Vagina (tissue), 2 donors: ENCODE measurements around the gene GJC1. TPM values are rescaled to one million over a fixed set of nuclear protein-coding genes. Genes with fewer than 3 reads are reported as not detected.
A peak's percentile ranks its signal among the peaks of the same experiment; 100 is the strongest.

Experiments used
- DNase-seq, 2 donors: peaks; one replicate each; pipeline ENCODE4 v3.0.0-alpha.2; 2017; ENCODE audit errors: extremely low spot score in 2 of 2
- H3K27ac ChIP-seq: fragments of 200-600 bp; sonication (generic); one replicate; pipeline ENCODE4 v1.5.1; 2019
- H3K27me3 ChIP-seq: fragments of 200-600 bp; sonication (generic); one replicate; pipeline ENCODE4 v1.5.1; 2019
- H3K36me3 ChIP-seq, 2 donors: fragments of 200-600 bp; sonication (generic); one replicate each; pipeline ENCODE4 v1.5.1; 2017 to 2019
- H3K4me1 ChIP-seq: fragments of 200-600 bp; sonication (generic); one replicate; pipeline ENCODE4 v1.5.1; 2019
- H3K4me3 ChIP-seq, 2 donors: fragments of 200-600 bp; sonication (generic); 1 replicate in 1 of 2; 2 replicates in 1 of 2; pipeline ENCODE4 v1.5.1; 2016 to 2019
- H3K9me3 ChIP-seq: fragments of 200-600 bp; sonication (generic); one replicate; pipeline ENCODE4 v1.5.1; 2019
- POLR2A ChIP-seq, 2 donors: fragments of 450-650 bp; IDR thresholded peaks; one replicate each; pipeline ENCODE4 v1.6.1; 2017; ENCODE audit warnings: antibody characterized with exemption in 2 of 2, mild to moderate bottlenecking in 2 of 2, moderate library complexity in 2 of 2
- POLR2AphosphoS5 ChIP-seq, 2 donors: sonication (generic); formaldehyde crosslinking; IDR thresholded peaks; one replicate each; pipeline ENCODE4 v1.9.0; 2017; ENCODE audit warnings: antibody characterized with exemption in 2 of 2, mild to moderate bottlenecking in 2 of 2, low read depth in 1 of 2; ENCODE audit not compliant: insufficient read depth in 1 of 2
- intact Hi-C: fragments of 100-400 bp; cut with DNase I; formaldehyde crosslinking; loops from one replicate; pipeline ENCODE4 v1.15.1; 2023
- total RNA-seq: library from RNA; depleted of rRNA; stranded (reverse); fragments of >200 nt; gene quantifications from one replicate; pipeline ENCODE4 v1.2.3, GENCODE V29; 2016
- TF ChIP-seq, protein P1 (sequence below), 3 experiments: fragments of 450-650 bp in 2 of 3; fragments of 200-600 bp in 1 of 3; sonication (generic) in 1 of 3; IDR thresholded peaks; one replicate each; pipeline ENCODE4 v1.5.1; 2017 to 2019; ENCODE audit warnings: antibody characterized with exemption in 3 of 3, mild to moderate bottlenecking in 2 of 3, moderate library complexity in 2 of 3

Gene GJC1
- total RNA-seq, 1 donor from 2014 or later, result 10.1 TPM

DNA sequence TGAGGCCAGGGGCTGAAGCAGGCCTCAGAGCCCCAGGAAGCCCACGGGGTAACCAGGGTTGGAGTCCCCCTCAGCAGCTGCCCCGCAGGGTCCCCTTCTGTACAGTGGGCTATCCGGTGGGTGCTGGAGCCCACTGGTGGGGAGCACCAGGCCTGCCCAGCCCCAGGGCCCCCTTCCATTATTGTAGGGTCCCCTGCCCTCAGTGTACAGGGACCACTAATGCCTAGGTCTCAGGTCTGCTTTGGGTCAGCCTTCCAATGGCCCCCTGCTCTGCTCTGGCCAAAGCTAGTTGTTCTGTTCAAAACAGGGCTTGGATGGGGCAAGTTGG, 70.2 kb downstream of the GJC1 start:
- H3K4me3 ChIP-seq, result peak overlapping the region in 1 of 2 donors; percentile 49
- intact Hi-C loops, result no loop called here
- no peaks in the 10 kb centered on the region for H3K9me3 ChIP-seq
- H3K27ac ChIP-seq, result no peak overlapping the region
- no peak for DNase-seq
- peaks cover 15% of the 10 kb centered on the region for H3K4me1 ChIP-seq
- TF ChIP-seq, protein P1, sequence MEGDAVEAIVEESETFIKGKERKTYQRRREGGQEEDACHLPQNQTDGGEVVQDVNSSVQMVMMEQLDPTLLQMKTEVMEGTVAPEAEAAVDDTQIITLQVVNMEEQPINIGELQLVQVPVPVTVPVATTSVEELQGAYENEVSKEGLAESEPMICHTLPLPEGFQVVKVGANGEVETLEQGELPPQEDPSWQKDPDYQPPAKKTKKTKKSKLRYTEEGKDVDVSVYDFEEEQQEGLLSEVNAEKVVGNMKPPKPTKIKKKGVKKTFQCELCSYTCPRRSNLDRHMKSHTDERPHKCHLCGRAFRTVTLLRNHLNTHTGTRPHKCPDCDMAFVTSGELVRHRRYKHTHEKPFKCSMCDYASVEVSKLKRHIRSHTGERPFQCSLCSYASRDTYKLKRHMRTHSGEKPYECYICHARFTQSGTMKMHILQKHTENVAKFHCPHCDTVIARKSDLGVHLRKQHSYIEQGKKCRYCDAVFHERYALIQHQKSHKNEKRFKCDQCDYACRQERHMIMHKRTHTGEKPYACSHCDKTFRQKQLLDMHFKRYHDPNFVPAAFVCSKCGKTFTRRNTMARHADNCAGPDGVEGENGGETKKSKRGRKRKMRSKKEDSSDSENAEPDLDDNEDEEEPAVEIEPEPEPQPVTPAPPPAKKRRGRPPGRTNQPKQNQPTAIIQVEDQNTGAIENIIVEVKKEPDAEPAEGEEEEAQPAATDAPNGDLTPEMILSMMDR (IDR thresholded peaks at IDR 0.05), result no peak
- TF ChIP-seq POLR2AphosphoS5 (IDR thresholded peaks at IDR 0.05; ENCODE audit: insufficient read depth in 1 of 2, low read depth in 1 of 2), result no peak
- no peak for TF ChIP-seq POLR2A (IDR thresholded peaks at IDR 0.05)
- no peaks in the 10 kb centered on the region for H3K27me3 ChIP-seq
- H3K36me3 ChIP-seq, result no peaks in the 10 kb centered on the region

DNA sequence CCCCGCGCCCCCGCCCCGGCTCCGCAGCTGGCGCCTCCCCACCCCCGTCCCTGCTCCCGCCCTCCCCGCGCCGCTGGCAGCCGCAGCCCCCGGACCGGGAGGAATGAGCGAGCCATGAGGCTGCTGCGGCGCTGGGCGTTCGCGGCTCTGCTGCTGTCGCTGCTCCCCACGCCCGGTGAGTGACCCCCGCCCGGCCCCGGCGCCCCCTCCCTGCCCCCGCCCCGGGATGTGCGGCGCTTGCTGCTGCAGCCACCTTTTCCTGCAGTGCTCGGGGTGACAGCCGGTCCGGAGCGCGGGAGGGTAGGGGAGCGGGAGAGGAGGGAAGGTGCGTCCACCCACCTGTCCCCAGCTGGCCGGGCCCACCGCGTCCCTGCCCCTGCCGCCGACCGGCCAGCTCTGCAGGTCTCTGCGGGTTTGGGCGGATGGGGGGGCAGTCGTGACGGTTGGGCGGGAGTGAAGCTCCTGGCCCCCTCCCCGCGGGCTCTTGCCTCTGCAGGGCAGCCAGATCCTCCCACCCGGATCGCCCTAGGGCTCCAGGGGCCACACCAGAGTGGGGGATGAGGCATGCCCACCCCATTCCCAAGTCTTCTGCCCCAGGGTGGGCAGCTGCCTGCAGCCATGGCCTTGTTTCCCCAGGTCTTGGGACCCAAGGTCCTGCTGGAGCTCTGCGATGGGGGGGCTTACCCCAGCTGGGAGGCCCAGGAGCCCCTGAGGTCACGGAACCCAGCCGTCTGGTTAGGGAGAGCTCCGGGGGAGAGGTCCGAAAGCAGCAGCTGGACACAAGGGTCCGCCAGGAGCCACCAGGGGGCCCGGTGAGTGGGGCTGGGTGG, 70.8 kb downstream of the GJC1 start:
- no peak for DNase-seq
- Histone ChIP-seq H3K27ac (no peak overlapping the region), H3K4me1 (peaks cover 15% of the 10 kb centered on the region), H3K4me3 (peak overlapping the region; percentile 46 to 49), H3K9me3 (no peaks in the 10 kb centered on the region), H3K36me3 (no peaks in the 10 kb centered on the region), H3K27me3 (no peaks in the 10 kb centered on the region)
- TF ChIP-seq POLR2AphosphoS5 (IDR thresholded peaks at IDR 0.05; ENCODE audit: insufficient read depth in 1 of 2, low read depth in 1 of 2), result no peak
- TF ChIP-seq, protein P1 (IDR thresholded peaks at IDR 0.05), result no peak
- TF ChIP-seq POLR2A (IDR thresholded peaks at IDR 0.05), result no peak
- intact Hi-C loops, result no loop called here

GRCh38 chr17:44758414-44759085, 71.5 kb downstream of the GJC1 start, which contains the start of gene ADAM11:
TSS of gene ADAM11 (plus strand) at chr17:44758988. CDS start at chr17:44759200, 212 bp downstream.
- Histone ChIP-seq H3K27me3 (no peaks in the 10 kb centered on the region), H3K27ac (no peak within 1 kb of the TSS), H3K36me3 (no peaks in the 10 kb centered on the region), H3K4me3 (peak within 1 kb of the TSS; percentile 46 to 49), H3K4me1 (peaks cover 15% of the 10 kb centered on the region), H3K9me3 (no peaks in the 10 kb centered on the region)
- intact Hi-C loops, result no loop called here
- no peak for DNase-seq
- no peak for TF ChIP-seq POLR2AphosphoS5 (IDR thresholded peaks at IDR 0.05; ENCODE audit: insufficient read depth in 1 of 2, low read depth in 1 of 2)
- no peak for TF ChIP-seq POLR2A (IDR thresholded peaks at IDR 0.05)
- TF ChIP-seq, protein P1 (IDR thresholded peaks at IDR 0.05), result no peak

- Histone ChIP-seq H3K9me3 (no peaks in the 10 kb centered on the region), H3K27ac (no peak overlapping the region), H3K4me1 (peaks cover 15% of the 10 kb centered on the region), H3K36me3 (no peaks in the 10 kb centered on the region), H3K27me3 (no peaks in the 10 kb centered on the region), H3K4me3 (no peak overlapping the region)
- no peak for DNase-seq
- TF ChIP-seq, protein P1 (IDR thresholded peaks at IDR 0.05), result no peak
- no peak for TF ChIP-seq POLR2A (IDR thresholded peaks at IDR 0.05)
- TF ChIP-seq POLR2AphosphoS5 (IDR thresholded peaks at IDR 0.05; ENCODE audit: insufficient read depth in 1 of 2, low read depth in 1 of 2), result no peak
- intact Hi-C loops, result no loop called here
Observed at GRCh38 chr17:44757918-44758413, 72.1 kb downstream of the GJC1 start.
